HFFc6 (cell line): Measurements from ENCODE around the gene NOP53. TPM values are rescaled to one million over a fixed set of nuclear protein-coding genes. Genes with fewer than 3 reads are reported as not detected.
"Not testable (repeated sequence)": the region's sequence is repeated elsewhere in the genome, so short reads cannot be mapped to it uniquely, and the experiment has no call there.

ENCODE experiments used
- DNase-seq: peaks from one replicate; pipeline ENCODE4 v3.0.0-alpha.2; 2018
- H3K27ac Mint-ChIP-seq: 2 replicates; pipeline ENCODE4 v1.8.0; 2020; ENCODE audit warnings: mild to moderate bottlenecking, mixed read lengths
- H3K27me3 Mint-ChIP-seq: 2 replicates; pipeline ENCODE4 v1.8.0; 2021; ENCODE audit warnings: mild to moderate bottlenecking, moderate library complexity, mixed read lengths; ENCODE audit not compliant: insufficient read depth
- H3K36me3 Mint-ChIP-seq: 2 replicates; pipeline ENCODE4 v1.8.0; 2021; ENCODE audit warnings: low read depth, mixed read lengths
- H3K4me1 Mint-ChIP-seq: 2 replicates; pipeline ENCODE4 v1.8.0; 2020; ENCODE audit warnings: low read depth, mixed read lengths
- H3K4me3 Mint-ChIP-seq: 2 replicates; pipeline ENCODE4 v1.8.0; 2020; ENCODE audit warnings: mild to moderate bottlenecking, moderate library complexity, mixed read lengths
- H3K9me3 Mint-ChIP-seq: 2 replicates; pipeline ENCODE4 v1.8.0; 2020; ENCODE audit warnings: mild to moderate bottlenecking, mixed read lengths
- CTCF ChIP-seq: fragments of 200-600 bp; sonication (generic); IDR thresholded peaks from 2 replicates; pipeline ENCODE4 v1.5.0; 2021; ENCODE audit warnings: antibody characterized with exemption, mild to moderate bottlenecking
- total RNA-seq, 6 experiments: library from RNA; stranded (reverse); fragmentation: NEBNext Ultra II Directional; extraction: Animal tissue kit (Norgen Biotek cat#: 25700); gene quantifications; 2 replicates in 1 of 6; 3 replicates in 5 of 6; pipeline ENCODE4 v1.2.3, GENCODE V29; 2021

Gene NOP53
- total RNA-seq, 6 experiments from 2014 or later = 72.7 to 113 (median 106) TPM

GRCh38 chr19:47723581-47723940 is 21.8 kb upstream of the NOP53 start:
- peak overlapping the region; percentile 82 for H3K4me3 Mint-ChIP-seq
- peaks cover 53% of the 10 kb centered on the region for H3K36me3 Mint-ChIP-seq
- H3K27ac Mint-ChIP-seq = peak overlapping the region; percentile 94
- no peaks in the 10 kb centered on the region for H3K9me3 Mint-ChIP-seq
- no peak for TF ChIP-seq CTCF
- peaks cover 78% of the 10 kb centered on the region for H3K4me1 Mint-ChIP-seq
- DNase-seq = peak; percentile 86
- H3K27me3 Mint-ChIP-seq = peaks cover 3% of the 10 kb centered on the region

GRCh38 chr19:47725759-47726401 is 19.5 kb upstream of the NOP53 start:
- DNase-seq = no peak
- H3K36me3 Mint-ChIP-seq = peaks cover 52% of the 10 kb centered on the region
- no peak for TF ChIP-seq CTCF
- peaks cover 77% of the 10 kb centered on the region for H3K4me1 Mint-ChIP-seq
- H3K4me3 Mint-ChIP-seq = peak overlapping the region; percentile 20; the same call in 1 of the 2 replicates
- no peaks in the 10 kb centered on the region for H3K9me3 Mint-ChIP-seq
- peak overlapping the region; percentile 91 for H3K27ac Mint-ChIP-seq
- peaks cover 1% of the 10 kb centered on the region for H3K27me3 Mint-ChIP-seq

- Mint-ChIP-seq H3K27me3 (peaks cover 1% of the 10 kb centered on the region), H3K9me3 (no peaks in the 10 kb centered on the region), H3K36me3 (peaks cover 54% of the 10 kb centered on the region), H3K27ac (peak overlapping the region; percentile 91), H3K4me1 (peaks cover 75% of the 10 kb centered on the region), H3K4me3 (peak overlapping the region; percentile 20)
- DNase-seq = peak; percentile 58
- no peak for TF ChIP-seq CTCF
Observed at GRCh38 chr19:47726467-47726866, 18.9 kb upstream of the NOP53 start.

GRCh38 chr19:47728295-47728694 is 17.1 kb upstream of the NOP53 start:
- H3K27me3 Mint-ChIP-seq, H3K9me3 Mint-ChIP-seq, DNase-seq: not testable (repeated sequence)
- peak overlapping the region; percentile 60 for H3K4me3 Mint-ChIP-seq
- H3K36me3 Mint-ChIP-seq = peaks cover 54% of the 10 kb centered on the region
- H3K27ac Mint-ChIP-seq = peak overlapping the region; percentile 93
- H3K4me1 Mint-ChIP-seq = peaks cover 59% of the 10 kb centered on the region

- Mint-ChIP-seq H3K27me3 (peaks cover 5% of the 10 kb centered on the region), H3K9me3 (no peaks in the 10 kb centered on the region), H3K4me1 (peaks cover 54% of the 10 kb centered on the region), H3K4me3 (peak overlapping the region; percentile 60), H3K36me3 (peaks cover 55% of the 10 kb centered on the region), H3K27ac (peak overlapping the region; percentile 93)
- peak; percentile 88 for DNase-seq
- TF ChIP-seq CTCF = no peak
Observed at GRCh38 chr19:47729468-47729798, 15.9 kb upstream of the NOP53 start.

GRCh38 chr19:47729799-47730520 is 15.4 kb upstream of the NOP53 start:
- H3K4me1 Mint-ChIP-seq = peaks cover 54% of the 10 kb centered on the region
- peak overlapping the region; percentile 60 for H3K4me3 Mint-ChIP-seq
- H3K27me3 Mint-ChIP-seq = peaks cover 5% of the 10 kb centered on the region
- H3K36me3 Mint-ChIP-seq = peaks cover 52% of the 10 kb centered on the region
- H3K9me3 Mint-ChIP-seq = no peaks in the 10 kb centered on the region
- no peak for TF ChIP-seq CTCF
- peak overlapping the region; percentile 93 for H3K27ac Mint-ChIP-seq
- DNase-seq = no peak
